ENCODE results near the gene HBS1L. TPM values are rescaled to one million over a fixed set of nuclear protein-coding genes. Genes with fewer than 3 reads are reported as not detected.

HBS1L gene
- total RNA-seq, 1 donor = 177 TPM

DNA sequence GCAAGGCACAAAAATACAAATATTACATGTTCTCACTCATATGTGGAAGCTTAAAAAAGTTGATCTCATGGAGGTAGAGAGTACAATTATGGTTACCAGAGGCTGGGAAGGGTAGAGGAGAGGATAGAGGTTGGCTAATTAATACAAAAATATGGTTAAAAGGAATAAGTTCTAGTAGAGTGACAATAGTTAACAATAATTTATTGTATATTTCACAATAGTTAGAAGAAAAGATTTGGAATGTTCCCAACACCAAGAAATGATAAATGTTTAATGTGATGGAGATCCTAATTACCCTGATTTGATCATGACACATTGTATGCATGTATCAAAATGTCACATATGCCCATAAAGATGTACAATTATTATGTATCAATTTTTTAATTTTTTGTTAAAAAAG, 106.5 kb downstream of the HBS1L start:
- Histone ChIP-seq H3K4me1 (ENCODE audit: insufficient read depth, low read length) (no peaks in the 10 kb centered on the region), H3K4me3 (ENCODE audit: low read length) (no peak overlapping the region), H3K27me3 (ENCODE audit: insufficient read depth, low read length) (no peaks in the 10 kb centered on the region), H3K9me3 (ENCODE audit: low read depth, low read length) (no peaks in the 10 kb centered on the region)

DNA sequence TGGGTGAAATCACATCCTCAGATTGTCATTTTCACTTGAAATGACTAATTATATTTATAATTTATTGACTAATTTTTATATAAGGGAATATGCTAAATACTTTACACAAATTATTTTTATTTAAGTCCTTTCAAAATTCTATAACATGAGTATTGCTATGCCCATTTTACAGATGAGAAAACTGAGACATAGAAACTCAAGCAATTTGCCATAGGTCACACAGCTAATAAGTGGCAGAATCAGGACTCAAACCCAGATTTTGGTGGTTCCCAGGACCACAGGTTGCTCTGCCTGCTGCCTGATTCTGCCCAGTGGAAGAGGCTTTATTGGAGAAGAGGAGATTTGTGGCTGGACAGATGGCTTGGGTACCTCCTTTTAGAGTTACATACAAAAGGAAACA, 109.6 kb downstream of the HBS1L start:
- Histone ChIP-seq H3K27me3 (ENCODE audit: insufficient read depth, low read length) (no peaks in the 10 kb centered on the region), H3K4me1 (ENCODE audit: insufficient read depth, low read length) (no peaks in the 10 kb centered on the region), H3K9me3 (ENCODE audit: low read depth, low read length) (no peaks in the 10 kb centered on the region), H3K4me3 (ENCODE audit: low read length) (no peak overlapping the region)

DNA sequence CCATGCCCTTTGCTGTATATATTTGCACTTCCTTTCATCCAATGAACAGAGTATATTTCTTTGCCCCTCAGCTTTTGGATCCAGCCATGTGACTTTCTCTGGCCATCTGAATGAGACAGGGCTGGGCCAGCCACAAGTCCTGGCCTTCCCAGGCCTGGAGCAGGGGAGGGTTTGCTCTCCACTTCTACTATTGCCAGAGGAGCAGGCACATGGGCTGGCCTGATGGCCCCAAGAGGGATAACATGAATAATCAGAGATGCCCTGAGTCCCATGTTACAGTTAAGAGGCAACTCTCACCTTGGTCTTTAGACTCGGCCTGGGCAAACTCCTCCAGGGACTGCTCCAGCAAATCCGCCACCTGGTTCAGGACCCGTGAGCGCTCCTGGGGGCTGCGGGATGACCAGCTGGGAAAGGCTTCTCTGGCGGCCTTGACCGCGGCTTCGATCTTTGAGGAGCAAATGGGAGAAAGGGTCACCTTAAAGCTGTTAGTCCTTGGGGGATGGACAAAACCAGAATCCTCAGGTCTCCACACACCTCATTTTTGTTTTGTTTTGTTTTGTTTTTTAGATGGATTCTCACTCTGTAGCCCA, 111.0 kb downstream of the HBS1L start:
- Histone ChIP-seq H3K9me3 (ENCODE audit: low read depth, low read length) (no peaks in the 10 kb centered on the region), H3K4me1 (ENCODE audit: insufficient read depth, low read length) (no peaks in the 10 kb centered on the region), H3K27me3 (ENCODE audit: insufficient read depth, low read length) (no peaks in the 10 kb centered on the region), H3K4me3 (ENCODE audit: low read length) (no peak overlapping the region)

DNA sequence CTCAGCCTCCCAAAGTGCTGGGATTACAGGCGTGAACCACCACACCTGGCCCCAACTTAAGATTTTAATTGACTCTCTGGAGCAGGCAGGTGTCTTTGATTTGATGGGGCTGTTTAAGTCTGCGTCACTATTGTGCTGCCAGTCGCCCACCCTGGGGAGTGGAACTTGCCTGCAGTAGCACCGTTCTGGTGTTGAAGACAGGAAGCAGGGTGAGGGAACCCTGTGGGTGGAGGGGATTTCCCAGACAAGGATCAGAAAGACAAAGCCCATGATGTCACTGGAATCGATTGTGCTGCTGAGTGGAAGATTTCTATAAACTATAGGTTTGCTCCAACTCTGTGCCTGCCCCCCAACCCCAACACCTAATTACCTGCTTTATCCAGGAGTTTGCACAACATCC, 115.7 kb downstream of the HBS1L start:
- Histone ChIP-seq H3K27me3 (ENCODE audit: insufficient read depth, low read length) (no peaks in the 10 kb centered on the region), H3K9me3 (ENCODE audit: low read depth, low read length) (no peaks in the 10 kb centered on the region), H3K4me1 (ENCODE audit: insufficient read depth, low read length) (no peaks in the 10 kb centered on the region), H3K4me3 (ENCODE audit: low read length) (no peak overlapping the region)

DNA sequence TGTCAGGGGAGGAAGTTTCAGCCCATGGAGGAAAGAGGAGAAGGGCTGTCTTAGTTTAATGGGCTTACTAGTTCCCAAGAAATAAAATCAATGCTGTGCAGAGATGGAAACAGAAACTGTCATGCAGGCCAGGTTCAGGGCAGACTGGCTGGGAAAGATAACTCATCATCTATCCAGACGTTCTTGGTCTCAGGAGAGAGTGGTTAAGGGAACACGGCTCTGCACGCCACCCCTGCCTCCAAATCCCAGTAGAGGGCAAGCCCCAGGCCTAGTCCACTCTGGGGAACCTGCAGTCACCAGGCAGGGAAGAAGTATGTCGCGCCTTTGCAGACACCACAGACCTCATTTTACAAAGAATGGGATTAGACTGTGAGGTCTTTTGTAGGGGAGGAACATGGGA, 117.2 kb downstream of the HBS1L start:
- H3K4me3 ChIP-seq (ENCODE audit: low read length) = no peak overlapping the region
- no peaks in the 10 kb centered on the region for H3K27me3 ChIP-seq (ENCODE audit: insufficient read depth, low read length)
- no peaks in the 10 kb centered on the region for H3K4me1 ChIP-seq (ENCODE audit: insufficient read depth, low read length)
- H3K9me3 ChIP-seq (ENCODE audit: low read depth, low read length) = no peaks in the 10 kb centered on the region

DNA sequence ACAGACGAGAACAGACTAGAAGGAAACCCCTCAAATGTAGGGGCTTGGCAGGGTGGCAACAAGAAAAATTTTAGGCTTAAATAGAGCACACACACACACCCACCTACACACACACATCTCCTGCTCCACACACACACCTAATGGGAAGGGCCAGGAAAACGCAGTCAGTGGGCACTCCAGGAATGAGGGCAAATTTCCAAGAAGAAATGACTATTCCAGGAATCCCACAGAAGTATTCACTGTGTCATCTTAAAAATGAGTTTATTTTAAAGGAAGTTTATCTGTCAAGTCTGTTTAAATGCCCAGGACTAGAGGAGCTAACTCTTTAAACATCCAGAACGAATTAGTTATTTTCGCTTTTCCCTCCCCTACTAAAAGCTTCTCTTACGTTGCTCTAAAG, 117.7 kb downstream of the HBS1L start:
- Histone ChIP-seq H3K27me3 (ENCODE audit: insufficient read depth, low read length) (no peaks in the 10 kb centered on the region), H3K4me3 (ENCODE audit: low read length) (no peak overlapping the region), H3K4me1 (ENCODE audit: insufficient read depth, low read length) (no peaks in the 10 kb centered on the region), H3K9me3 (ENCODE audit: low read depth, low read length) (no peaks in the 10 kb centered on the region)

DNA sequence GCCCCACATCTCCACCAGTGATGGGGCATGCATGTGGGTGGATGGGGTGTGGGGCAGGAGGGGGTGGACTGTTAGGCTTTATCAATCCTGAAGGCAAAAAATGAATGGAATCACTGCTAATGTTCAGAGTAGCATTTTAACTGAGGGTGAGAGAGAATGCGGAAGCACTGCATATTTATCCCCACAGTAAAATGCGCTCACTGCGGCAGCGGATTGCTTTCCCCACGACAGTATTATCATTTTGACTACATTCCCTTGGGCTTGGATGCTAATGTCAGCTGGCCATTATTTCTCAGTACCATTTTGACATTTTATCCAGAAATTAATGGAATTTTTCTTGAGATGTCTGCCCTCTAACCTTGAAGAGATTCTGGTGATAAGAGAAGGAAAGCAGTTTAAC, 118.1 kb downstream of the HBS1L start:
- Histone ChIP-seq H3K27me3 (ENCODE audit: insufficient read depth, low read length) (no peaks in the 10 kb centered on the region), H3K4me3 (ENCODE audit: low read length) (no peak overlapping the region), H3K9me3 (ENCODE audit: low read depth, low read length) (no peaks in the 10 kb centered on the region), H3K4me1 (ENCODE audit: insufficient read depth, low read length) (no peaks in the 10 kb centered on the region)

DNA sequence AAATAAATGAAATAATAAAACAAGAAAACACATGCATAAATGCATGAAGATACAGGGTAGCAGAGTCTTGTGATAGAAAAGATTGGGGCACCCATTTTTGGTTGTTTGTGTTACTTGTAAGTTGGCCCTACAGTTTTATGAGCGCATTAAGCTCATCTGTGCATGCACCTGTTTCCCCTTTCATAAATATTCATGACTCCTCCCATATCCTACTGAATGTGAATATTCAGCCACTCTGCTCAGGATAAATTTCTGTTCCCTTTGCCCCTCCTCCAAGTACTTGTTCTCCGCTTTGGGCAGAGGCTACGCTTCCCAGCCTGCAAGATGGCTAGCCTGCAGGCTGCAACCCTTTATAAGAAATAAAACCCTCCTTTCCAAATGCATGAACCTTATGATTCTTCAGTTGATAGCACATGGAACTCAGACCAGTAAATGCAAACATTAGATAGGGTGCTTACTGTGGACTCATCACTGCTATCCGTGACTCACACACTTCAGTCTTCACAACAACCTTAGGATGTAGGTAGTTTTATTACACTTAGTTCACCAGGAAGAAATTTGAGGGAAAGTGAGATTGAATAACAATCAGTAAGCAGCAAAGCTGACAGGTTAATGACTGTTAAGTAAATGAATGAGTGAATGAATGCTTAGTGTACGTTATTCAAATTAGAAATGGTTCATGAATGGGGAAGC, 119.7 kb downstream of the HBS1L start:
- Histone ChIP-seq H3K4me1 (ENCODE audit: insufficient read depth, low read length) (no peaks in the 10 kb centered on the region), H3K4me3 (ENCODE audit: low read length) (no peak overlapping the region), H3K9me3 (ENCODE audit: low read depth, low read length) (no peaks in the 10 kb centered on the region), H3K27me3 (ENCODE audit: insufficient read depth, low read length) (no peaks in the 10 kb centered on the region)

DNA sequence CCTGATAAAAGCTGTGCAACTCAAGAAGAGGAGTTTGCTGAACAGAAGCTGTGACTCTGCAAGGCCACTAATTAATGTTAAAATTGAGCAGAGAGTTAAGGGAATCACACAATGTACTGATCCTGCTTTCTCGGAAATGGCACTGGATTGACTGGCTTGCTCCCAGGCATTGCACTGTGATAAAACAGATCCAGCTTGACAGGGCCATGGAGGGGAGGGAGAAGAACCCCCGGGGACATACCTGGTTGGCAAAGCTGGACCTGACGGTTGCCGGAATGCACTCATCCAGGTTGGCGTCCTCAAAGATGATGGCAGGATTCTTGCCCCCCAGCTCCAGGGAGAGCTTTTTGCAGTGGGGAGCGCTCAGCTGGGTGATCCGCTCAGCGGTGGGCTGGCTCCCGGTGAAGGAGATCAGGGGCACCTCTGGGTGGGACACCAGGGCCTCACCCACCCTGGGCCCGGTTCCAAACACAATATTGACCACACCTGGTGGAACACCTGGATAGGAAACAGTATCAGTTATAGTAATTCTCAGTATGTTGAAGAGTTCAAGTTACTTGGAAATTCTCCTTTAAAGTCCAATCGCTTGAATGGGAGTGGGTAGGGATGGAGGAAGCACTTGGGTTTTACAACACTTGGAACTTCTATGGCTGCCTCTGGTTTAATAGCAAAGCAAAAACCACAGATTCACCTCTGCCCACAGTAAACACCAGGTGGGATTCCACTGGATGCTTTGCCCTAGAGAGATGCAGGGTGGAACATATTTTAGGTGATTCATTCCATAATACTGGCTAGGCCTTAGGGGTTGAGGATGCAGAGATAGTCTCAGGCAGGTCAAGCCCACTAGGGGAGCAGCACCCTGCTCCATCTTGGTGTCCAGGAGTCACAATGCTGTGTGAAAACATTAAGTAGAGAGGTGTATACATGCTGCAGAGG, 121.8 kb downstream of the HBS1L start:
- Histone ChIP-seq H3K27me3 (ENCODE audit: insufficient read depth, low read length) (no peaks in the 10 kb centered on the region), H3K4me1 (ENCODE audit: insufficient read depth, low read length) (no peaks in the 10 kb centered on the region), H3K9me3 (ENCODE audit: low read depth, low read length) (no peaks in the 10 kb centered on the region), H3K4me3 (ENCODE audit: low read length) (no peak overlapping the region)

DNA sequence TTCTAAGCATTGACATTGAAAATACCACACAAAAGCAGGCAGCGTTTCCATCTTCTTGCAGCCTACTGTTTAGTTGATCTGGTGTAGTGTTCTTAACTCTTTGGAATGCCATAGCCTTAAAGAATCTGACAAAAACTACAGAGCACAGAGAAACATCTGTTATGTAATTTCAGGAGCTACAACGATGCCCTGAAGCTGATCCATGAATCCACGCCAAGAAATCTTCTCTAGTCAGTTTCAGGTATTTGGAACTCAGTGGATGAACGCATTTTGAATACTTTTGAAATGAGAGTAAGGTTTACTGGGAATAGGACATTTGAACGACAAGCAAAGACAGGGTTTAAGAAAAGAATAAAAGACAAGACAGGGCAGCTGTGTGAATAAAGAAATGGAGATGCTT, 122.5 kb downstream of the HBS1L start:
- Histone ChIP-seq H3K4me3 (ENCODE audit: low read length) (no peak overlapping the region), H3K4me1 (ENCODE audit: insufficient read depth, low read length) (no peaks in the 10 kb centered on the region), H3K27me3 (ENCODE audit: insufficient read depth, low read length) (no peaks in the 10 kb centered on the region), H3K9me3 (ENCODE audit: low read depth, low read length) (no peaks in the 10 kb centered on the region)

DNA sequence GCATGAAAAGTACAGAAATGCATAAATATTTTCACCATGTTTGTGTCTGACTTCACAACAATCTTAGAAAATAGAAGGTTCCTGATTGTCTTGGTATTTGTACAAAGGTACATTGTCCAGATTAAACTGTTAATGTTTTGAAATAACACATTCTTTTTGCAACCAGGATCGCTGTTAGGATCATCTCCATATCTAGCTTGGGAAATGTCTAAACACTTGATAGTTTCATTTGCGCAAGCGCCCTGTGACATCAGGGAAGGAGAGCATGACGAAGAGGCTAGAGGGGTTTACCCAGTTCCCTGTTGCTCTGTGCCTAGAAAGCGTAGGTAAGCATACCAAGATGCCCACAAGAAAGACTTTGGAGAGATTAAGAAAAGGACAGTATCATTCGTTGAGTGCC, 124.2 kb downstream of the HBS1L start:
- no peaks in the 10 kb centered on the region for H3K27me3 ChIP-seq (ENCODE audit: insufficient read depth, low read length)
- H3K4me3 ChIP-seq (ENCODE audit: low read length) = no peak overlapping the region

DNA sequence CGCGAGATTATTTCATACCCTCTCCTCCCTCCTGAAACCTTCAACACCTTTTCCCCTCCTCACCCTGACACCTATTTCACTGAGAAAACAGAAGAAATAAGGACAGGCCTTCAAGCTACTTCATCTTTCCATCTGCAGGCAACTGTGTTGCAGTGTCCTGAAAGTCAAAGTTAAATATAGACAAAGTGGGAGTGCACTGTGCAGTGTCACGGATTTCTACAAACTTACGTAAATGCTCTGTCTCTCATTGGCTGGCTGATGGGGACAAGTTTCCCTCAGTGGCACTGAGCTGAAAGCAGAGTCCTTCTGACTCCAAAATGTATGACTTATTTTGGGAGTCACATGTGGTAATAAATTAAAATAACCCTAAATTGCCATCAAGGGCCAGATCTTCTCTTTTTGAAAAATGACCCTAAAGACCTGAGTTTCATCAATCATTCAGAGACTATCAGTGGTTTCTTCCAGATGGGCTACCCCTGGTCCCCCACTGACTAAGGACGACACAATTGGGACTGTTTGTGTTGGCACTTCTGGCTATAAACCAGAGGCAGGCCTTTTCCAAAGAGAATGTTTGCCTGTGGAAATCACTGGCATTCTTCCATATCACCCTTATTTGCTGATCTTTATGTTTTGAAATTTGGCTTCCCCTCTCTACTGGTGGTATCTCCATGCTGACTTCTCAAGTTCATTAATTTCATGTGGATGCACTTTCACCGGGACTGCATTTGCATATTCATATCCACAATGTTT, 126.3 kb downstream of the HBS1L start:
- Histone ChIP-seq H3K9me3 (ENCODE audit: low read depth, low read length) (no peaks in the 10 kb centered on the region), H3K27me3 (ENCODE audit: insufficient read depth, low read length) (no peaks in the 10 kb centered on the region), H3K4me1 (ENCODE audit: insufficient read depth, low read length) (no peaks in the 10 kb centered on the region), H3K4me3 (ENCODE audit: low read length) (no peak overlapping the region)

More for the DNA sequence above, 124.2 kb downstream of the HBS1L start:
- no peaks in the 10 kb centered on the region for H3K9me3 ChIP-seq (ENCODE audit: low read depth, low read length)
- no peaks in the 10 kb centered on the region for H3K4me1 ChIP-seq (ENCODE audit: insufficient read depth, low read length)

DNA sequence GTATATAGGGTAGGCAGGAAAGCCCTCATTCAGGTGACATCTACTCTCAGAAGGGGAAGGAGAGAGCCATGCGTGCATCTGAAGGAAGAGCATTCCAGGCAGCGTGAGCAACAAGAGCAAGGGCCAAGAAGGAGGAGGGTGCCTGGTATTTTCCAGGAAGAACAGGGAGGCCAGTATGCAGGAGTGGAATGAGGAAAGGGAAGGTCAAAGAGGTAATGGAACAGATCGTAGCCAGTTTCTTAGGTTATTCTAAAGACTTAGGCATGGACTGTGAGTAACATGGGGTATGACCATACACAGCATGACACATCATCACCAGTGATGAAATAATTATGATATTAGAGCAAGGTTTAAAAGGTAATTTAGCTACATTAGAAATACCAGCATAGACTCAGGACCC, 128.8 kb downstream of the HBS1L start:
- H3K4me1 ChIP-seq (ENCODE audit: insufficient read depth, low read length) = no peaks in the 10 kb centered on the region
- no peak overlapping the region for H3K4me3 ChIP-seq (ENCODE audit: low read length)
- H3K27me3 ChIP-seq (ENCODE audit: insufficient read depth, low read length) = no peaks in the 10 kb centered on the region
- no peaks in the 10 kb centered on the region for H3K9me3 ChIP-seq (ENCODE audit: low read depth, low read length)

DNA sequence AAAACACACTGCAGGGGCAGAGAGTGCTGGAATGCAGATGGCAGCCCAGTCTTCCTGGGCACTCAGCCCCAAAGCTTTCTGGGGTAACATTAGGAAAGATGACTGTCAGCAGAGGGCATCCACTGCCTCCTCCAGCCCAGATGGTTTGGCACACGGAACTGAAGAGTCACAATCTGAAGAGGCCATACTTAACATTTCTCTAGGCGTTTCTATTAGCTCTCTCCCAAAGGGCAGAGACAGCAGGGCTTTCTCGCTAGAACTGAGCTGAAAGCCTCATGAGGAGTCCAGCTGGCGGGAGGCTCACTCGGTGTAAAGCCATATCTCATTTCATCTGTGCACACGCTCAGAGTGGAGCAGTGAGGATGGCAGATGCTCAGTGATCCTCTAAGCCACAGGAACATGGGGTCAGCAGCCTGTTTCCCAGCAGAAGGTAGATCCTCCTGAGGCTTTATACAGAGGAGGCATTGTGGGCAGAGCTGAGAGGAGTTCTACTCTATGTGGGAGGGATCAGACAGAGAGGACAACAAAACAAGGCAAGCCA, 132.8 kb downstream of the HBS1L start:
- H3K27me3 ChIP-seq (ENCODE audit: insufficient read depth, low read length) = no peaks in the 10 kb centered on the region
- no peaks in the 10 kb centered on the region for H3K4me1 ChIP-seq (ENCODE audit: insufficient read depth, low read length)
- H3K9me3 ChIP-seq (ENCODE audit: low read depth, low read length) = no peaks in the 10 kb centered on the region
- H3K4me3 ChIP-seq (ENCODE audit: low read length) = no peak overlapping the region

DNA sequence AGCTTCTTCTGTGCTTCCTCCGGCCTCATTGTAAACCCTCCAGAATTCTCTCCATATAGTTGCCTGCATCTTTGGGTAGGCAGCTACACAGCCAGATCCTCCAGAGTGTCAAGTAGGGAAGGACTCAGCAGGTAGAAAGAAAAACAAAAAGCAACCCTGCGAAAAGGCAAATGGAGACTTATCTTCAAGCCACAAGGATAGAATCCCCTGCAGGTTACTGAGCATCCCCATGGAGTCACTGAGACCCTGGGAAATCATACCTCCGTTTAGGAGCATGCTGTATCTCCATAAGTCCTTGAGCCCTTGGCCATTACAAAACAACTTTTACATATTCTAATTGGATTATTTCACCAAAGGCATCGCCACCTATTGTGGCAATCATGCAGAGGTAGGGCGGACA, 133.3 kb downstream of the HBS1L start:
- H3K27me3 ChIP-seq (ENCODE audit: insufficient read depth, low read length) = no peaks in the 10 kb centered on the region

More for the DNA sequence above, 133.3 kb downstream of the HBS1L start:
- H3K4me1 ChIP-seq (ENCODE audit: insufficient read depth, low read length) = no peaks in the 10 kb centered on the region
- no peaks in the 10 kb centered on the region for H3K9me3 ChIP-seq (ENCODE audit: low read depth, low read length)
- H3K4me3 ChIP-seq (ENCODE audit: low read length) = no peak overlapping the region

Measured in mononuclear cell (primary cell).